Astrocyte (in vitro differentiated cells and primary cell): ENCODE results near the gene C1orf21.

ENCODE experiments used
- CTCF ChIP-seq: IDR thresholded peaks from 2 replicates; pipeline ENCODE4 v1.5.1; 2011; ENCODE audit warnings: low read depth, mild to moderate bottlenecking, inconsistent platforms, low read length, moderate library complexity; ENCODE audit not compliant: insufficient read depth
- EZH2 ChIP-seq: IDR thresholded peaks from 2 replicates; pipeline ENCODE4 v1.6.1; 2012; ENCODE audit warnings: mild to moderate bottlenecking, low read length, inconsistent platforms; ENCODE audit not compliant: insufficient read depth

DNA sequence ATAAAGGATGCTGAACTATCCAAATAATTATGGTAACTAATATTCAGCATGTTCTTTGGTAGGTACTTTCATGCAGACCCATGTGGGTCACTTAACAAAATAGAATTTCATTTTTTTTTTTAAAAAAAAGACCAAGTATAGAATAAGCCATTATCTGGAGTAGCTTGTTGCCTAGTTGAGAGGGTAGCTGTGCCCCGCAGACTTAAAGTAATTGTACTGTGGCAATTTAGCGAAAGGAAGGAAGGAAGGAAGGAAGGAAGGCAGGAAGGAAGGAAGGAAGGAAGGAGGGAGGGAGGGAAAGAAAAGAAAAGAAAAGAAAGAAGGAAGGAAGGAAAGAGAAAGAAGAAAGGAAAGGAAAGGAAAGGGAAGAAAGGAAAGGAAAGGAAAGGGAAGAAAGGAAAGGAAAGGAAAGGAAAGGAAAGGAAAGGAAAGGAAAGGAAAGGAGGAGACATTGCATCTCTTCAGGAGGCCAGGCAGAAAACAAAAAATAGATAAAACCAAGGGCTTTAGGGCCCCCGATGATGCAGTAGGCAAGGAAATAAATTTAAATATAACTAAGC lies 35.3 kb upstream of the C1orf21 start:
- TF ChIP-seq CTCF, result no peak
- TF ChIP-seq EZH2, result no peak
